B cell (primary cell): ENCODE results near the gene KCTD14. TPM values are rescaled to one million over a fixed set of nuclear protein-coding genes. Genes with fewer than 3 reads are reported as not detected.

ENCODE experiments used
- ATAC-seq: fragments of 200-7000 bp; cut with Tn5 transposase; one replicate; pipeline ENCODE4 v1.10.0; 2021; ENCODE audit warnings: low read depth, mild to moderate bottlenecking, moderate number of reproducible peaks, moderate library complexity
- CTCF ChIA-PET: fragments of 350-600 bp; sonication (Branson Sonifier 250); formaldehyde crosslinking; loops from one replicate; lab custom pipeline; 2021; ENCODE audit warnings: antibody characterized with exemption, inconsistent platforms; lab: Charles Lee
- POLR2A ChIA-PET: fragments of 350-600 bp; sonication (Branson Sonifier 250); formaldehyde crosslinking; loops from one replicate; lab custom pipeline; 2021; ENCODE audit warnings: antibody characterized with exemption; lab: Charles Lee
- DNase-seq: peaks from one replicate; pipeline ENCODE4 v3.0.0; 2013
- H2AFZ ChIP-seq: 2 replicates; pipeline ENCODE4 v1.6.1; 2012; ENCODE audit warnings: mild to moderate bottlenecking, low read depth, low read length; ENCODE audit not compliant: insufficient read depth, poor library complexity, severe bottlenecking
- H3K27ac ChIP-seq, 2 donors: 1 replicate in 1 of 2; 2 replicates in 1 of 2; pipeline ENCODE4 v1.5.1; 2012 to 2013; ENCODE audit warnings: low read length in 2 of 2, mild to moderate bottlenecking in 2 of 2, moderate library complexity in 1 of 2
- H3K27me3 ChIP-seq, 4 experiments: fragments of 200-600 bp in 1 of 4; sonication (generic) in 1 of 4; replicated peaks in 1 of 4; 1 replicate in 2 of 4; 2 replicates in 2 of 4; pipeline versions ENCODE4 v1.6.1 to v1.7.0; 2013 to 2016; ENCODE audit warnings: low read length in 3 of 4, mild to moderate bottlenecking in 2 of 4, mixed read lengths in 1 of 4, moderate library complexity in 1 of 4; ENCODE audit not compliant: insufficient read depth in 4 of 4, control insufficient read depth in 3 of 4; ENCODE audit errors: control extremely low read depth in 1 of 4
- H3K36me3 ChIP-seq, 2 experiments: replicated peaks in 1 of 2; 1 replicate in 1 of 2; 2 replicates in 1 of 2; pipeline versions ENCODE4 v1.6.1 to v1.7.1; 2013; ENCODE audit warnings: low read length in 1 of 2; ENCODE audit not compliant: insufficient read depth in 2 of 2, control insufficient read depth in 1 of 2; ENCODE audit errors: control extremely low read depth in 1 of 2, extremely low read depth in 1 of 2
- H3K4me1 ChIP-seq, 2 donors: fragments of 200-600 bp in 1 of 2; sonication (generic) in 1 of 2; 1 replicate in 1 of 2; 2 replicates in 1 of 2; pipeline versions ENCODE4 v1.5.1 to v1.6.1; 2013 to 2017; ENCODE audit warnings: low read length in 2 of 2; ENCODE audit not compliant: control insufficient read depth in 2 of 2, insufficient read depth in 2 of 2
- H3K4me2 ChIP-seq: replicated peaks from 2 replicates; pipeline ENCODE3; 2012; ENCODE audit warnings: mild to moderate bottlenecking, low read depth, low read length; ENCODE audit not compliant: poor library complexity, severe bottlenecking
- H3K4me3 ChIP-seq, 5 experiments: fragments of 200-600 bp in 1 of 5; sonication (generic) in 1 of 5; 1 replicate in 3 of 5; 2 replicates in 2 of 5; pipeline versions ENCODE4 v1.5.1 to v1.7.0; 2011 to 2016; ENCODE audit warnings: low read length in 4 of 5, mild to moderate bottlenecking in 4 of 5, low read depth in 2 of 5, control low read depth in 1 of 5, moderate library complexity in 1 of 5; ENCODE audit not compliant: insufficient read depth in 1 of 5; ENCODE audit errors: control extremely low read depth in 1 of 5, extremely low read depth in 1 of 5
- H3K79me2 ChIP-seq: fragments of 200-600 bp; sonication (generic); one replicate; pipeline ENCODE4 v1.6.0; 2016; ENCODE audit warnings: low read length; ENCODE audit not compliant: control insufficient read depth, insufficient read depth
- H3K9ac ChIP-seq: fragments of 200-600 bp; sonication (generic); 2 replicates; pipeline ENCODE4 v1.6.1; 2017; ENCODE audit warnings: mild to moderate bottlenecking, low read length, moderate library complexity
- H3K9me3 ChIP-seq, 3 donors: one replicate each; pipeline versions ENCODE4 v1.6.1 to v1.7.1; 2013; ENCODE audit warnings: low read length in 2 of 3; ENCODE audit not compliant: control insufficient read depth in 2 of 3, insufficient read depth in 1 of 3; ENCODE audit errors: control extremely low read depth in 1 of 3
- H4K20me1 ChIP-seq: 2 replicates; pipeline ENCODE4 v1.6.0; 2012; ENCODE audit warnings: mild to moderate bottlenecking, low read length; ENCODE audit not compliant: insufficient read depth, control insufficient read depth, poor library complexity, severe bottlenecking
- H3K27ac Mint-ChIP-seq: one replicate; pipeline ENCODE4 v1.8.0; 2021; ENCODE audit warnings: mixed read lengths
- H3K27me3 Mint-ChIP-seq: one replicate; pipeline ENCODE4 v1.8.0; 2021; ENCODE audit warnings: mixed read lengths
- H3K4me1 Mint-ChIP-seq: one replicate; pipeline ENCODE4 v1.8.0; 2021; ENCODE audit warnings: mixed read lengths
- H3K4me3 Mint-ChIP-seq: one replicate; pipeline ENCODE4 v1.8.0; 2021; ENCODE audit warnings: mixed read lengths
- H3K9me3 Mint-ChIP-seq: one replicate; pipeline ENCODE4 v1.8.0; 2022; ENCODE audit warnings: mixed read lengths; ENCODE audit not compliant: insufficient read depth
- EZH2 ChIP-seq: IDR thresholded peaks from 2 replicates; pipeline ENCODE4 v1.6.1; 2012; ENCODE audit warnings: borderline replicate concordance, low read depth, mild to moderate bottlenecking, moderate library complexity, low read length; ENCODE audit not compliant: insufficient read depth, poor library complexity, severe bottlenecking
- WGBS: methylation state at CpG from one replicate; pipeline ENCODE4 v1.1.5; 2013; ENCODE audit warnings: missing lambda C conversion rate; ENCODE audit not compliant: insufficient coverage; 5-methylcytosine and 5-hydroxymethylcytosine counted together
- intact Hi-C: fragments of 100-400 bp; cut with micrococcal nuclease; formaldehyde crosslinking; loops from one replicate; pipeline ENCODE4 v1.10.0; 2022
- polyA plus RNA-seq: library from polyadenylated mRNA; depleted of rRNA; stranded (reverse); fragments of >200 nt; gene quantifications from 2 replicates; pipeline ENCODE4 v1.2.3, GENCODE V29; 2012
- total RNA-seq, 2 donors: library from RNA; stranded (reverse); fragments of 120-200 nt in 1 of 2; gene quantifications; 1 replicate in 1 of 2; 2 replicates in 1 of 2; pipeline versions ENCODE4 v1.2.3 to v1.2.4, GENCODE V29; 2013 to 2022
- TF ChIP-seq, protein P1 (sequence below): fragments of 200-600 bp; IDR thresholded peaks from one replicate; pipeline ENCODE4 v1.8.0; 2022; ENCODE audit warnings: antibody characterized with exemption, mild to moderate bottlenecking

KCTD14 gene
- total and polyA plus RNA-seq, 2 donors (not counting 1 experiment from before 2014, with no cell fraction given), result 0.18 TPM; not detected in 1

- no peak within 1 kb of the TSS for H3K27ac ChIP-seq
- TF ChIP-seq, protein P1, sequence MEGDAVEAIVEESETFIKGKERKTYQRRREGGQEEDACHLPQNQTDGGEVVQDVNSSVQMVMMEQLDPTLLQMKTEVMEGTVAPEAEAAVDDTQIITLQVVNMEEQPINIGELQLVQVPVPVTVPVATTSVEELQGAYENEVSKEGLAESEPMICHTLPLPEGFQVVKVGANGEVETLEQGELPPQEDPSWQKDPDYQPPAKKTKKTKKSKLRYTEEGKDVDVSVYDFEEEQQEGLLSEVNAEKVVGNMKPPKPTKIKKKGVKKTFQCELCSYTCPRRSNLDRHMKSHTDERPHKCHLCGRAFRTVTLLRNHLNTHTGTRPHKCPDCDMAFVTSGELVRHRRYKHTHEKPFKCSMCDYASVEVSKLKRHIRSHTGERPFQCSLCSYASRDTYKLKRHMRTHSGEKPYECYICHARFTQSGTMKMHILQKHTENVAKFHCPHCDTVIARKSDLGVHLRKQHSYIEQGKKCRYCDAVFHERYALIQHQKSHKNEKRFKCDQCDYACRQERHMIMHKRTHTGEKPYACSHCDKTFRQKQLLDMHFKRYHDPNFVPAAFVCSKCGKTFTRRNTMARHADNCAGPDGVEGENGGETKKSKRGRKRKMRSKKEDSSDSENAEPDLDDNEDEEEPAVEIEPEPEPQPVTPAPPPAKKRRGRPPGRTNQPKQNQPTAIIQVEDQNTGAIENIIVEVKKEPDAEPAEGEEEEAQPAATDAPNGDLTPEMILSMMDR, result no peak
- TF ChIP-seq EZH2, result no peak
- no peaks in the 10 kb centered on the region for H3K27me3 ChIP-seq
- Mint-ChIP-seq H3K27me3 (no peaks in the 10 kb centered on the region), H3K4me1 (no peaks in the 10 kb centered on the region), H3K4me3 (no peak within 1 kb of the TSS), H3K27ac (no peak within 1 kb of the TSS), H3K9me3 (no peaks in the 10 kb centered on the region)
- ATAC-seq, result no peak
- no peak within 1 kb of the TSS for H3K9ac ChIP-seq
- POLR2A ChIA-PET, result no interaction called here
- H3K4me2 ChIP-seq, result no peak within 1 kb of the TSS
- H3K9me3 ChIP-seq, result no peaks in the 10 kb centered on the region
- H3K79me2 ChIP-seq, result no peaks in the 10 kb centered on the region
- WGBS, result 89% methylated on average over 12 of the region's 14 CpGs
- H4K20me1 ChIP-seq, result no peaks in the 10 kb centered on the region
- CTCF ChIA-PET, result no interaction called here
- DNase-seq, result no peak
- no peaks in the 10 kb centered on the region for H3K4me1 ChIP-seq
- intact Hi-C loops, result no loop called here
- no peak within 1 kb of the TSS for H3K4me3 ChIP-seq
- H3K36me3 ChIP-seq, result peaks cover 4 to 8% of the 10 kb centered on the region in 2 experiments
- no peak within 1 kb of the TSS for H2AFZ ChIP-seq
These were observed 40.5 kb upstream of the KCTD14 start, which contains the start of gene THRSP for GRCh38 chr11:78063440-78064181. THRSP (plus strand) TSS chr11:78063861; CDS start chr11:78063882, 21 bp downstream.

DNA sequence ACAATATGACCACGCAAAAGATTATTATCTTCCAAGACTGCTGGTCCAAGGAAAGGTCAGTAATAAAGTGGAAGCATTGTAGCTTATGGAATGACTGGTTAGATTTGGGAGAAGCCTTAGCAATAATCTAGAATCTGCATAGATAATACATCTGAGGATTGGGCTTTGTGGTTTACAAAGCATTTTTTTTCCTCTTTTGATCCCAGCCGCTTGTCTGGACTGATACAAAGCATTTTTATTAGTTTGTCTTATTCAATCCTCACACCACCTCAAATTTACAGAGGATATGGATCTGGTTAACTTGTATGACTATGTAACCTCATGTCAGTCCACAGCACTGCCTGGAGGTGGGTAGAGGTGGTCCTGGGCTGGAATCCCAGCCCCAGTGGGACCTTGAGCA, 39.6 kb upstream of the KCTD14 start:
- no CpG with 5 or more reads among the region's 2 CpGs for WGBS
- H3K27me3 ChIP-seq, result no peaks in the 10 kb centered on the region
- Mint-ChIP-seq H3K27ac (no peak overlapping the region), H3K4me3 (no peak overlapping the region), H3K4me1 (no peaks in the 10 kb centered on the region), H3K27me3 (no peaks in the 10 kb centered on the region), H3K9me3 (no peaks in the 10 kb centered on the region)
- H3K27ac ChIP-seq, result no peak overlapping the region
- no peak overlapping the region for H2AFZ ChIP-seq
- H3K9ac ChIP-seq, result no peak overlapping the region
- H3K4me1 ChIP-seq, result no peaks in the 10 kb centered on the region
- H3K79me2 ChIP-seq, result no peaks in the 10 kb centered on the region
- peaks cover 3 to 4% of the 10 kb centered on the region in 2 experiments for H3K36me3 ChIP-seq
- CTCF ChIA-PET, result interaction anchor here (2.0 kb wide), 1 partner anchor 17 kb away, joined by 6 read pairs; no protein-coding TSS in a partner anchor
- intact Hi-C loops, result no loop called here
- no peak overlapping the region for H3K4me3 ChIP-seq
- no peak overlapping the region for H3K4me2 ChIP-seq
- H4K20me1 ChIP-seq, result no peaks in the 10 kb centered on the region
- DNase-seq (no peak), ATAC-seq (no peak)
- H3K9me3 ChIP-seq, result no peaks in the 10 kb centered on the region
- TF ChIP-seq EZH2, result no peak
- TF ChIP-seq, protein P1, result no peak
- POLR2A ChIA-PET, result interaction anchor here (0.7 kb wide), 1 partner anchor 11 kb away, joined by 3 read pairs; no protein-coding TSS in a partner anchor
